Neuron (in vitro differentiated cells): Measurements from ENCODE around the gene RASGRF1.

Experiments
- H2AFZ ChIP-seq: one replicate; pipeline ENCODE4 v1.6.1; 2013; ENCODE audit warnings: low read depth, mild to moderate bottlenecking, inconsistent platforms, low read length, moderate library complexity
- H3K27me3 ChIP-seq: one replicate; pipeline ENCODE4 v1.6.1; 2013; ENCODE audit warnings: low read length; ENCODE audit not compliant: insufficient read depth
- H3K36me3 ChIP-seq: one replicate; pipeline ENCODE4 v1.6.1; 2013; ENCODE audit warnings: low read length; ENCODE audit not compliant: insufficient read depth
- H3K4me1 ChIP-seq: one replicate; pipeline ENCODE4 v1.6.1; 2013; ENCODE audit warnings: low read length; ENCODE audit not compliant: insufficient read depth
- H3K4me3 ChIP-seq: 2 replicates; pipeline ENCODE4 v1.5.1; 2013; ENCODE audit warnings: mild to moderate bottlenecking, low read length, moderate library complexity
- H3K9me3 ChIP-seq: one replicate; pipeline ENCODE4 v1.6.1; 2013; ENCODE audit warnings: low read length

The RASGRF1 gene

DNA sequence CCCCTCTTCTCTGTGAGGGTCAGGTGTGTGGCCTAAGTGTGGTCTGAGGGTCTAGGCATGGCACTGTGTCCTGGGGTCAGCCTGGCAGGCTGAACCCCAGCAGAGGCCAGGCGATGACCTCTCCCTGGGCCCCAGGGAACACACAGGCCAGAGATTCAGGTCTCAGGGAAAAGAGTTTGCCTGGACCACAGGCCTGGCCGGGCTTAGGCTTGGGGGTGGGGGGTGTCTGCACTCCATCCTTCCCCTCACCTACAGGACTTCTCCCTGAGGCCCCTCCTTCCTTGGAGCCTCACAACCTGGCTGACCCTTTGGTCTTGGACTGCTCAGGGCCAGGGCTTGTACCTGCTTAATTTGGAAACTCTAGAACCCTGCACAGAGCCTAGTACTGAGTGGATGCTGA, 21.8 kb downstream of the RASGRF1 start:
- Histone ChIP-seq H3K4me1 (peaks cover 21% of the 10 kb centered on the region), H3K27me3 (no peaks in the 10 kb centered on the region), H2AFZ (no peak overlapping the region), H3K9me3 (no peaks in the 10 kb centered on the region), H3K36me3 (no peaks in the 10 kb centered on the region), H3K4me3 (no peak overlapping the region)

DNA sequence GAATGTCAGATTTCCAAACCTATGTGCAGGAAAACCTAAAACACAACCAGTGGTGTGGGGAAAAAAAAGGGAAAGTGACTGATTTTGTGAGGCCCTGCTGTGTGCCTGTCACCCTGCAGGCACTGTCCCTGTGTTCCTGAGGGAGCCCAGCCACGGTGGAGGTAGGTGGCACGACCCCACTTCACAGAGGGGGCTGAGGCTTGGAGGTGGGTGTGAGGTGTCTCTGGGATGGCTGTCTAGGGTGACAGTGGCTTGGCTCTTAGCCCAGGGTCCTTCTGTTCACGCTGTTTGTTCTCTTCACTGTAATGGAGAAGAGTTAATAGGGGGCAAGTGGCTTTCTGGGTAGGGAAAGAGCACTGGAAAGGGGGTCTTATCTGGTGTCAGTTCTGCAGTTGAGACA, 22.6 kb downstream of the RASGRF1 start:
- Histone ChIP-seq H3K27me3 (no peaks in the 10 kb centered on the region), H3K4me1 (peaks cover 21% of the 10 kb centered on the region), H3K36me3 (no peaks in the 10 kb centered on the region), H2AFZ (no peak overlapping the region), H3K9me3 (no peaks in the 10 kb centered on the region), H3K4me3 (no peak overlapping the region)

DNA sequence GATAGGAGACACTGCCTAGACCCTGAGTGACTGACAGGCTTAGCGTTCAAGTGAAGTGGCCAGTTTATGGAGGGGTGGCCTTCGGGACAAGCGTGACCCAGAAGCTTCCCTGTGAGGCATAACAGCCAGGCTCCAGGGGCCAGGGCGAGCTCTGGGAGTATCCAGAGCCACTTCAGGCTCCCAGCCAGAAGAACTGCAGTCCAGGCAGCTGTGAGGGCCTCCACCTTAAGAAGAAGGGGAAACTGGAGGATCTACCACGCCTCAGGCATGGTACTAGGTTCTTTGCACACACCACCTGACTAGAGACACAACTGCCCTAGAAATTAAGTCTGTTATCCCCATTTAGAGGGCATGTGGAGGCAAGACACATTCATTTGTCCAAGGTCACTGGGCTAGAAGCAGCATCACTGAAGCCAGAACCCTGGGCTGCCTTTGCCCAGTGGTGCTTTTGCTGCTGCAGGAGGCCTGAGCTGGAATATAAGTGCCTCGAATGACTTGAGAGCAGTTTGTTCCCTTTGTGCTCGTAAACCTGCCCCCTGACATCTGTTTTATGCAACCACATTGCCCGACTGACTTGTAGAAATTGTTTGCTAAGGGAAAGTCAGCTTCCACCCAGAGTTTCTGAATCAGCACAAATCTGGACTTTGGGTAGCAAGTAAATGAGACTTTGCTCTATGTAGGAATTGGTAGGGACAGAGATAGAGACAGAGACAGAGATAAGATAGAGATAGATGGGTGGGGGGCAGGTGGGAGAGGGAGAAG, 23.3 kb downstream of the RASGRF1 start:
- H3K9me3 ChIP-seq, result no peaks in the 10 kb centered on the region
- H3K36me3 ChIP-seq, result no peaks in the 10 kb centered on the region
- H3K27me3 ChIP-seq, result no peaks in the 10 kb centered on the region
- H3K4me1 ChIP-seq, result peaks cover 21% of the 10 kb centered on the region
- H2AFZ ChIP-seq, result no peak overlapping the region
- no peak overlapping the region for H3K4me3 ChIP-seq

DNA sequence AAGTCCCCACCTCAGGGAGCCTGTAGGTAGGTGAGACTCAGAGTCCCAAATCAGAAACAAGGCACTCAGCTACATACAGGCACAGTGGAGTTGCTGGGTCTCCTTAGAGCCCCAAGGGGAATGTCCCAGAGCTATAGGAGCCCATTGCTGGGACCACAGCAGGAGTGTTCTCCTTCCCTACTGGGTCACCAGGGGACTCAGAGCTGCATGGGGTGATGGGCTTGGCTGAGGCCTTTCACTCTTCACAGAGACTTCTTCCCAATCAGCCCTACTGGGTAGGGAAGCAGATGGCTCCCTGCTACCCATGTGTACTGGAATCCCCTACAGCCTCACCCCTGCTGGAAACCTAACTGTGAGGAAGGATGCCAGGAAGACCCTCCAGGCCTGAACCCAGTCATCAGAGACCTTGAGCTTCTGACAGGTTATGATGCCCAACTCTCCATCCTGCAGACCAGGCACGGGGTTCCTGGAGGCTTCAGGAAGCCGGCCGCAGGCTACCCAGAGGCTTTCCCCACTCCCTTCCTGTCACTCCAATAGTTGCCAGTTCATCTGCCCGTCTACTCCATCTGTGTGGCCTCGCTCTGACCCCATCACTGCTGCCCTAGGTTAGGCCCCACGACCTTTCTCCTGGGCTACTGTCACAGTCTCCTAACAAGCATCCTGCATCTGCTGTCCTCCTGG, 24.0 kb downstream of the RASGRF1 start:
- H2AFZ ChIP-seq, result no peak overlapping the region
- H3K9me3 ChIP-seq, result no peaks in the 10 kb centered on the region
- H3K36me3 ChIP-seq, result no peaks in the 10 kb centered on the region
- no peaks in the 10 kb centered on the region for H3K27me3 ChIP-seq
- peaks cover 21% of the 10 kb centered on the region for H3K4me1 ChIP-seq
- H3K4me3 ChIP-seq, result no peak overlapping the region

DNA sequence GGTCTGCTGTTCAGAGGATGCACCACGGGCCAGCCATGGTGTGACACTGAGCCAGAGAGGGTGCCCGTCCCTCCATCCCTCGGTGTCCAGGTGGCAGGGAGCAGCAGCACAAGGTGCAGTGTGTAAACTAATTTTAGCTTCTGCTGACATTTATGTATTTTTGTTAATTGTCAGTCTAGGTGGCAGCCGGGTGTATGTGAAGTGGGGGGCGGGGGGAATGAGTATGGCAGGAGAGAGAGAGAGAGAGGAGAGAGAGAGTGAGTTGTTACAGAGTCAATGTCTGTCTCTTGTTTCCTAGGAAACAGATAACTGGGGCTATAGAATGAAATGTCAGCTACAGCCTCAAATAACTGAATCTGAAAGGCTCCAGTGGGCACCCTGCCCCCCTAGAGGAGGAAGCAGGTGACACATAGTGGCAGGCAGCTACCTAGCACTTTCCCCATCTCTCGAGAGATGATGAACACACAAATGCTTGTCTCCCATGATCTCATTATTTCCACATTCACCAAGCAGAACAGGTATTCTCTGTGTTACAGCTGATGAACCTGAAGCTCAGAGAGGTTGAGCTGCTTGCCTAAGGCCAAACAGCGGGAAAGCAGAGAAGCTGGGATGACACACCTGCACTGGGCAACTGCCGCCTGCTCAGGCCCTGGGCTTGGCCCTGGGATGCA, 24.7 kb downstream of the RASGRF1 start:
- no peaks in the 10 kb centered on the region for H3K27me3 ChIP-seq

DNA sequence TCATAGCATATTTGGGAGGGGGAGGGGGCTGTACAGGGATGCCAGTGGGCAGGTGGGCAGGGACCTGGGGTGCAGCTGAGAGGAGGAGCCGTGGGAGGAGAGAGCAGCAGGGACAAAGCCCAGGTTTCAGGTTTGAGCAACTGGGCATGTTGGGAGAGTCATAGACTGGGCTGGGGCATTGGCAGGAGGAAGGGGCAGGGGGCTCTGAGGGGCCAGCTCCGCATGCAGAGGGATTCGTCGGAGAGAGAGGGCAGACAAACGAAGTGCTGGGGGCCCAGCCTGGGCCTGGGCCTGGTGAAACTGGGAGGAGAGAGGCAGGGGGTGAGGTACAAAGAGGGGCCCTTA, 25.2 kb downstream of the RASGRF1 start:
- H3K36me3 ChIP-seq, result no peaks in the 10 kb centered on the region
- peaks cover 21% of the 10 kb centered on the region for H3K4me1 ChIP-seq
- no peak overlapping the region for H2AFZ ChIP-seq
- no peaks in the 10 kb centered on the region for H3K9me3 ChIP-seq
- H3K4me3 ChIP-seq, result no peak overlapping the region
- H3K27me3 ChIP-seq, result no peaks in the 10 kb centered on the region

More for the DNA sequence above, 24.7 kb downstream of the RASGRF1 start:
- Histone ChIP-seq H2AFZ (no peak overlapping the region), H3K36me3 (no peaks in the 10 kb centered on the region), H3K9me3 (no peaks in the 10 kb centered on the region), H3K4me3 (no peak overlapping the region), H3K4me1 (peaks cover 21% of the 10 kb centered on the region)

DNA sequence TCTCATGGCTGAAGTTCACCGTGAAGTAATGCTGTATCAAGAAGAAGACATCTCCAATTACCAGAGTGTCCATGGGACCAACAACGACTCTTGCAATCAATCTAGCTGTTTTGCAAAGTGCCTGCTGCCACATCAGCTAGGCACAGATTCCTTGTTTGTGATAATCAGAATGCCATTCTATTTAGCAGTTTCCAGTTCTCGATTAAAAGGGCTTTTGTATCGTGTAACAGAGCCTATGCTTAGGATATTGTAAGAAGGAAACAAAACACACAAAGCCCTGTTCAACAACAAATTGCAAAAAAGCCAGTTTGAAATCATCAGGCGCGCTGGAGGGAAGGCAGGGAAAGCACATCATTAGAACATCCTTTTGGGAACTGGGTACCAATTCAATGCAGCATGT, 26.1 kb downstream of the RASGRF1 start:
- Histone ChIP-seq H3K9me3 (no peaks in the 10 kb centered on the region), H3K4me1 (peaks cover 21% of the 10 kb centered on the region), H3K36me3 (no peaks in the 10 kb centered on the region), H2AFZ (no peak overlapping the region), H3K4me3 (no peak overlapping the region), H3K27me3 (no peaks in the 10 kb centered on the region)

DNA sequence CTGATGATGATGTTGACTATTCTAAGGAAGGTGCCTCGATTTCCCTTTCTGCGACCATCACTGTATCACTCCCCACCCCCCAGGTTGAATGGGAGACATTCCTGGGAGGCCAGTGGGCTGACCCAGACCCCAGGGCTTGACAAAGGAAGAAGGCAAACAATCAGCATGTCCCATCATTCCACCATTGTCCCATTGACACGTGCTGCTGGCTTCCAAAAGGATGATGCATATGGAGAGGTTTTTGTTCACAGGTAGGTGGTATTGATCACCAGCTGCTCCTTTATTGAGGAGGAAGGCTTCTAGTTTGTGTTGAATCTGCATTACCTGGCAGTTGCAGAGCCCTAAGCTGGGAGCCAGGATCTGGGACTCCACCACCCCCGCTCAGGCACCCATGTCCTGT, 30.4 kb downstream of the RASGRF1 start:
- Histone ChIP-seq H2AFZ (no peak overlapping the region), H3K4me1 (peaks cover 2% of the 10 kb centered on the region), H3K4me3 (no peak overlapping the region), H3K36me3 (no peaks in the 10 kb centered on the region), H3K27me3 (peaks cover 2% of the 10 kb centered on the region), H3K9me3 (no peaks in the 10 kb centered on the region)

DNA sequence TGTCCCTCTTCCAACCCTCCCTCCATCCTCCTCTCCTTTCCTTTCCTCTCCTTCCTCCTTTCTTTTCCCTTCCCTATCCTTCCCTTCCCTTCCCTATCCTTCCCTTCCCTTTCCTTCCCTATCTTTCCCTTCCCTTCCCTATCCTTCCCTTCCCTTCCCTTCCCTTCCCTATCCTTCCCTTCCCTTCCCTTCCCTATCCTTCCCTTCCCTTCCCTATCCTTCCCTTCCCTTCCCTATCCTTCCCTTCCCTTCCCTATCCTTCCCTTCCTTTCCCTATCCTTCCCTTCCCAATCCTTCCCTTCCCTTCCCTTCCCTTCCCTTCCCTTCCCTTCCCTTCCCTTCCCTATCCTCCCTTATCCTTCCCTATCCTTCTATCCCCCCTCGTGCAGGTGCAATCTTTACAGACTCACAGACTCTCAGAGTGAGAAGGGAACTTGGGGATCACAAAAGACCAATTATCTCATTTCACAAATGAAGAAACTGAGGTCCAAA, 31.5 kb downstream of the RASGRF1 start:
- Histone ChIP-seq H3K27me3 (peaks cover 2% of the 10 kb centered on the region), H3K36me3 (no peaks in the 10 kb centered on the region), H2AFZ (no peak overlapping the region), H3K4me1 (no peaks in the 10 kb centered on the region), H3K4me3 (no peak overlapping the region), H3K9me3 (no peaks in the 10 kb centered on the region)

DNA sequence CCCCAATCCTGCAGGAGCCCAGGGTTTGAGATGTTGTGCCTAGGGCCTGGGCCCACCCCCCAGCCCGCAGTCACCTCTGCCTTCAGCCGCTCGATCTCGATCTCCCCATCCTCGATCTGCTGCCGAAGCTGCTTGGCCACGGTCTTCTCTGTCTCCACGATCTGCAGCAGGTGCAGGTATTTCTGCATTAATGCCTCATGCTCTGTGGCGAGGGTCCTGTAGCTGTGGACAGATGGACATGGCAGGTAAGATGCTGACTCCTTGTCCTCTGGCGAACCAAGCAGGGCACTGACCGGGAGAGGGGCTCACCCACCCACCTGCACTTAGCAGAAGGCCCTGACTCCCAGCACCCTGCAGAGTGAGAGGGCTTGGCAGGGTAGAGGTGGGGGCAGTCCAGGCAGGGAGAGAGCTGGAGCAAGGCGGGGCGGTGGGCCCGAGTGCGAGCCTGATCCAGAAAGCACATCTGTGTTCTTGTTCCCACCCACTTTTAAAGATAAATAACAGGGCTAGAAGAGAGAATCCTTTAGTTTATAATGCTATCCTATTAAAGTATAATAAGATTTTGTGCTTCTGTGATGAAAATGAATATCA, 32.2 kb downstream of the RASGRF1 start:
- H2AFZ ChIP-seq, result no peak overlapping the region
- no peaks in the 10 kb centered on the region for H3K4me1 ChIP-seq
- no peaks in the 10 kb centered on the region for H3K36me3 ChIP-seq
- H3K27me3 ChIP-seq, result peaks cover 2% of the 10 kb centered on the region
- H3K4me3 ChIP-seq, result no peak overlapping the region
- no peaks in the 10 kb centered on the region for H3K9me3 ChIP-seq

DNA sequence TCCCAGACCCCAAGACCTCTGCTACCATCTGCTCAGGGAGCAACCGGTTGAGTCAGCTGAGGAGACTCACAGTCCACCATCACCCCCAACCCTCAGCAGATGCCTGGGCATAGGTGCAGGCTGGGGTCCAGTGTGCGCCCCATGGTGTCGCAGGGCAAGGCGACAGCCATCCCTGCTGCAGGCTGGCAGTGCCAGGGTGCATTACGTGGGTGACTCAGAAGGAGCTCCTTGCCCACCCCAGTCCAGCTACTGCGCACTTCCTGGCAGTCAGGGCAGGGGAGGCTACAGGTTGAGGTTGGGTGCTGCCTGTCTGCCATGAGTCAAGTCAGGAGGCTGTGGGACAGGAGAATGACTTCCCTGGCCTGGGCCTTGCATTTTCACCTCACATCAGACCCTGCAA, 33.5 kb downstream of the RASGRF1 start:
- H3K27me3 ChIP-seq, result peaks cover 2% of the 10 kb centered on the region
- H3K36me3 ChIP-seq, result no peaks in the 10 kb centered on the region
- no peaks in the 10 kb centered on the region for H3K9me3 ChIP-seq

DNA sequence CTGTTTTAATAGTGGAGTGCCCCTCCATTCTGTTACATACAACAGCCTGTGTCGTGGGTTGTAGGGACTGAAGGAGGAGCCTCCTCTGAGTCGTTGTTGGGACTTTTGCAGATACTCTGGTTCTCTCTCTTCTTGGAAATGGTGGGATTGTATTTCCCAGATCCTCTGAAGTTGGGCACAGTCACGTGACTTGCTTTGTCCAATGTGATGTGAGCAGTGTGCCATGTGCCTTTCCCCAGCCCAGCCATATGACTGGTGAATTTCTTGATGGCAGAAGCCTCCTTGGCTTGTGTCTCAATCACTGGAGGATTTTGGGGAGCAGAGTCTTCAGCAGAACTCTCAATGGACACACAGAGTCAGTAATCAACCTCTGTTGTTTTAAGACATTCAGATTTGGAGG, 36.2 kb downstream of the RASGRF1 start:
- H3K4me1 ChIP-seq, result no peaks in the 10 kb centered on the region
- H3K9me3 ChIP-seq, result no peaks in the 10 kb centered on the region
- H3K4me3 ChIP-seq, result no peak overlapping the region
- no peak overlapping the region for H2AFZ ChIP-seq
- H3K36me3 ChIP-seq, result no peaks in the 10 kb centered on the region
- peaks cover 7% of the 10 kb centered on the region for H3K27me3 ChIP-seq

More for the DNA sequence above, 33.5 kb downstream of the RASGRF1 start:
- Histone ChIP-seq H3K4me3 (no peak overlapping the region), H3K4me1 (no peaks in the 10 kb centered on the region), H2AFZ (no peak overlapping the region)

DNA sequence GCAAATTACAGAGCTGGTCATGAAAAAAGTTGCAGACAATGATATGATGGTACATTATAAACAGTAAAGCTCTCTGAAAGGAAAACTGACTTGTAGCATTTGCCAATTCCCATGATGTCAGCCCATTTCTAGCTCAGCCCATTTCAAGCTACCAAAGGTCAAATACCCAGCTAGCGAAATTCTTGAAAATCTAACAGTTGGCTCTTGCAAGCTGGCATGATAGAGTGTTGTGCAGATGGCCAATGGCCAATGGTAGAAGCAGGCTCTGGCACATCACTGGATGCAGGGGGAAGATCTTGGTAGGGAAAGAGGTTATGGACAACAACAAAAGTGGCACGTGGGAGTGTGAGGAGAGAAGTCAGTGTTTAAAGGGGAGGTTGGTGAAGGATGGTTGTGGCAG, 36.7 kb downstream of the RASGRF1 start:
- Histone ChIP-seq H3K27me3 (peaks cover 5% of the 10 kb centered on the region), H3K36me3 (no peaks in the 10 kb centered on the region), H2AFZ (no peak overlapping the region), H3K4me1 (no peaks in the 10 kb centered on the region), H3K4me3 (no peak overlapping the region), H3K9me3 (no peaks in the 10 kb centered on the region)
